ENCODE measurements around the gene FAM90A1.
"Not testable (repeated sequence)": the region's sequence is repeated elsewhere in the genome, so short reads cannot be mapped to it uniquely, and the experiment has no call there.

Gene FAM90A1

DNA sequence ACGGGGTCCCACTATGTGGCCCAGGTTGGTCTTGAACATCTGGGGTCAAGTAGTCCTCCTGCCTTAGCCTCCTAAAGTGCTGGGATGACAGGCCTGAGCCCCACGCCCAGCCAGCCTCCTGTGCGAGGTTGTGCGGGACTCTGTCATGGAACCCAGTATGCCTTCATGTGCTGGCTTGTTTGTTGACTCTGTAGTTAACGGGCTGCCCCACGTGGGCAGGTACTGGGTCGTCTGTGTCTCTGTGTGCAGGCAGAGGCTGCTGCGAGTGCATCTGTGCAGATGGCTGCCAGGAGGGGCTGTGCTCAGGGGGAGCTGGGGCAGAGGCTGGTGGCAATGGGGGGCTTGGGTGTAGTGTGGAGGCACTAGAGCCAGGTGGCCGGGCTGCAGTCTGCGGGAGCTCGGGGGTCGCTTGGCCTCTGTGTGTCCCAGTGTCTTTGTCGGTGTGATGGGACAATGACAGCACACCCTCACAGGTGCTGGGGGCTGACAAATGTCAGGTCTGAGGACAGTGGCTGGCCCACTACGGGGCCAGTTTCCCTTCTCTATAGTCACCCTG, 6.0 kb upstream of the FAM90A1 start:
- not testable (repeated sequence) for DNase-seq

DNA sequence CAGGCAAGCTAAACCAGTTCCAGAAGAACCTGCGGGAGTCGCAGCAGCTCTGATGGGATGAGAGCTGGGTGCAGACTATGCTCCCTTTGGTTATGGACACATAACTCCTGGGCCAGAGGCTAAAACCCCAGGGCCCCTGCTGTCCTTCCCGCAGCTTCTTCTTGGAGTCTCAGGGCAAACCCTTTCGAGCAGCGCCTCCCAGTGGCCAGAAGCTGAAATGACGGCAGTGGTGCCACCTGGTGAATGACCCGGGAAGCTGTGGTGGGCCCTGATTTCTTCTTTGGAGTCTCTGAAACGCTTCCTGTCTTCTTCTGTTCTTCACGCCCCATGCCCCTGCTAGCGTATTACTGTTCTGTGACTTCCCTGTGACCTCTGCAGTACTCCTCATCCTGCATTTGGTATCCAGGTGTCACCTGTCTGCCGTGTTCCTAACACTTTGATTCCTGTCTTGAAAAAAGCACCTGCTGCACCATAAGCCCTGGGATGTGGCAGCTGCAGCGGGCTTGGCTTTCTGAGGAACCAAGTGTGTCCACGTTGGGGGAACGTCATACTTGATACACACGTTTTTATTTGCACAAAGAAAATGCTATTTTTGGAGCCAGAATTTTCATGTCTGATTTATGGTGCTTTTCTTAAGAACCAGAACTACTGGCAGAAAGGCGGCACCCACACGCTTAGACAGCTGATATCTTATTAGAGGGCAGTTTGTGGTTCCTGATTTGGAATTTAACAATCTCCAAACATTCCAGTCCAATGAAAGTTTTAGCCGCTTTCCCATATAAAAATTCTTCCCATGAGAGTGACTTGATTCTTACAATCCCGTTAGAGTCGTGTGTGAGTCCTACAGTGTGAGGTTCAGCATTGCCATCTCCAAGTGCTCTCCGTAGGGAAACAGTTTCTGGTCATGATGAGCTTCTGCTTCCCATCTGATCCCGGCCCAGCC, 4.5 kb upstream of the FAM90A1 start:
- DNase-seq: peak; percentile 63 to 66

DNA sequence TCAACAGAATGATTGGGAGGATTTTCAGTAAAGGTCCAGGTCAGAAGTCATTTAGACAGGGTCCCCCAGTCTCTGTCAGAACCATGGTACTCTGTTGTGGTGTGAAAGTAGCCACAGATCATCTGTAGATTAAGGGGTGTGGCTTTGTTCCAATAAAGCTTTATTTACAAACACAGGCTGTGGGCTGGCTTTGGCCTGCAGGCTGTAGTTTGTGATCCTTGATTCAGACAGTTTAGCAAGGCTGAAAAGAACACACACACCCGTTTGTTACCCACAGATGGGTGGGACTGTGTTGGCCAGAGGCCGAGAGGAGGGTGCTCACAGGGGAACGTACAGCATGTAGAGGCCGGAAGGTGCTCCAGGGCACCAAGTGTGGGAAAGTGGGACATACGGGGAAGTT, 3.6 kb upstream of the FAM90A1 start:
- not testable (repeated sequence) for DNase-seq

DNA sequence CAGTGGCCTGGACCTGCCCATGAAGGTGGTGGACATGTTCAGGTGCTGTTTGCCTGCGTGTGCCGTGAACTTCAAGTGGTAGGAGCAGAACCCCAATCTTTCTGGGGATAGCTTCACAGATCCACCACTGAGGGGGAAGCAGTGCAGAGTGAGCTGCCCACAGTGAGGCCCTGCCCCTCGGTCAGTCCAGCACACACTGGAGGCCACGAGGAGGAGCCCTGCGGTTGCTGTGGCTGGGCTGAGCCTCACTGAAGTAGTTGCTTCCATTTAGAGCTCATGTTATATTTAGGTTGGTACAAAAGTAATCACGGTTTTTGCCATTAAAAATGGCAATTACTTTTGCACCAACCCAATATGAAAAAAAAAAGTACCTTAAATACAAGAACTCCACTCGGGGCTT, 2.1 kb upstream of the FAM90A1 start:
- not testable (repeated sequence) for DNase-seq

DNA sequence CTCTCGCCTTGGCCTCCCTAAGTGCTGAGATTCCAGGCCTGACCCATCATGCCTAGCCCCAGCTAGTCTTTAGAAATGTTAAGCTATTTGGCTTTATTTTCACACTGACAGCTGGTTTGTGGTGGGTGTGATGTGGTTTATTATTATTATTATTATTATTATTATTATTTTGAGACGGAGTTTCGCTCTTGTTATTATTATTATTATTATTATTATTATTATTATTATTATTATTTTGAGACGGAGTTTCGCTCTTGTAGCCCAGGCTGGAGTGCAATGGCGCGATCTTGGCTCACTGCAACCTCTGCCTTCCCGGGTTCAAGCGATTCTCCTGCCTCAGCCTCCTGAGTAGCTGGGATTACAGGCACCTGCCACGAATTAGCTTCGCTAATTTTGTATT, 1.2 kb upstream of the FAM90A1 start:
- not testable (repeated sequence) for DNase-seq

DNA sequence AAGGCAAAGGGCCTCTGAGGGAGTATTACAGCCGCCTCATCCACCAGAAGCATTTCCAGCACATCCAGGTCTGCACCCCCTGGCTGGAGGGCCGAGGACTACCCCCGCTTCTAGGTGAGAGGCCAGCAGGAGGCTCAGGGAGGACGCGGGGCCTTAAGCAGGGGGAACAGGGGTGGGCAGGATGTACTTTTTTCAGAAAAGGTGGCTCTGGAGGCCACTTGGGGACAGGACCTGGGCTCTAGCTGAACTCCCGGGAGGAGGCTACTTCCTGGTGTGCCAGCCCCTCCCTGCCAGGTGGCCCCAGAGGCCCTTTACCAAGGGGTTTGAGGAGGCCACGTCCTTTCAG, 287 bp upstream of the FAM90A1 start:
- not testable (repeated sequence) for DNase-seq

DNA sequence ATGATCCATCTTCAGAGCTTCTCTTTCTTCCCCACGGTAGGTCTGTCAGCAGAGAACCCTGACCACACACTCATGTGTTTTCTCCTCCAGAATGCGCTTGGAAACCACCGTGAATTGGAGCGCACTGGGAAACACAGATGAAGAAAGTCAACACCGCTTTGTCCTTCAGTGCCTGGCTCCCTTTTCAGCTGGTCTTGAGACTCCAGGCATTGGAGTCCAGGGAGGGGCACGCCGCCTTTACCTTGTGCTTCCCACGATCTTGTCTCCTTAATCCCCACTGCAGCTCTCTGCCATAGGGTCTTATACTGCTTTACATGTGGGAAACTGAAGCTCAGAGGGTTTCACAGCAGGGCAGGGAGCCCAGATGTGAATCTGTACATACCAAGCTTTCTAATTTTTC, 1.1 kb downstream of the FAM90A1 start:
- DNase-seq: no peak

DNA sequence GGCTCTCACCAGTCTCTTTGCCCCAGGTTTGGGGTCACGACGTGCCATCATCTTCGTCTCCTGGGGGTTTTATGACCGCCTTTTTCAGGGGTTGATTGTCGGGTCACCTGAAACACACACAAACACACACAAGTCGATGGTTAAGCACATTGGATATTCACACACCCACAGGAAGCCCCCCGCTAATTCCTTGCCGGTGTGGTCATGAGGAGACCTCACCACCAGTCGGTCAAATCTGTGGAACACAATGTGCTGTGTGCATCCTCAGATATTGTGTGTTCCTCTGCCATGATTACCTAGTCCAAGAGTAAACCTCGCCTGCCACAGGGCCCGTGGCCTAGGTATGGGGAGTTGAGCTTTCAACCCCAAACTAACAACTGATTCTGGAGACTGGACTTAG, 2.6 kb downstream of the FAM90A1 start:
- DNase-seq: not testable (repeated sequence)

DNA sequence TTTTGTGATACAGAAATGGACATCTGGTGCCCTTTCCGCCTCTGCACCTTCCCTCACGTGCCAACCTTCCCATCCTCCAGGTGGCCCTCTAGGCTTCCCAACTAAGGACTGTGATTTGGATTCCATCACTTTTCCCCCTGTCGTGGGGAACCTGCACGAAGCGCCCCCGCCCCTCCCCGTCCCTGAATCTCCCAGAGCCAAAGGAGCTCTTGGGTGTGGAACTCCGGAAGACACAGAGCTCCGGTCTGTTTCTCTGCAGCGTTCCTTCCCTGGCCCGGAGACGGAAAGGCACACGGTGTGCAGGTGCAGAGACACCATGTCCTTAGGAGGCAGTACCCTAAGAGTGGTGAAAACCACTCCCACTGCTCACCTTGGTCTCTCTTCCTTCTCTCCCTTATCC, 3.8 kb downstream of the FAM90A1 start:
- not testable (repeated sequence) for DNase-seq

DNA sequence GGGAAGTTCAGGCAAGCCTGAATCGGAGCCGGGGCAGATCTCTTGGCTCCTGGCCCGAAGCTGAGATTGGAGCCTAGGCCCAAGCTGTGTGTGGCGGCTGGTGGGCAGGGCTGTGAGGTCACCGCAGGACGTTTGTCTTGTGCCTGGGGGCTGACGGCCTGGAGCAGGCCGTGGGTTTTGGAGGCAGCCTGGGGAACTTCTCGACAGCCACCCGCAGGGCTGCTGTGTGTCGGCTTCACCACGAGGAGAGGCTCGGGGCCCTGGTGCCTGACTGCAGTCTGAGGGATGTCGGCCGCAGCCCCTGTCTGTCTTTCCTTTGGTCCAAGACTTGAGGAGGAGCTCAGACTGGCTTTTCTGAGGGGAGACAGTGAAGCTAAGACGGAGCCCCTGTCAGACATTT, 5.1 kb downstream of the FAM90A1 start:
- DNase-seq: not testable (repeated sequence)

DNA sequence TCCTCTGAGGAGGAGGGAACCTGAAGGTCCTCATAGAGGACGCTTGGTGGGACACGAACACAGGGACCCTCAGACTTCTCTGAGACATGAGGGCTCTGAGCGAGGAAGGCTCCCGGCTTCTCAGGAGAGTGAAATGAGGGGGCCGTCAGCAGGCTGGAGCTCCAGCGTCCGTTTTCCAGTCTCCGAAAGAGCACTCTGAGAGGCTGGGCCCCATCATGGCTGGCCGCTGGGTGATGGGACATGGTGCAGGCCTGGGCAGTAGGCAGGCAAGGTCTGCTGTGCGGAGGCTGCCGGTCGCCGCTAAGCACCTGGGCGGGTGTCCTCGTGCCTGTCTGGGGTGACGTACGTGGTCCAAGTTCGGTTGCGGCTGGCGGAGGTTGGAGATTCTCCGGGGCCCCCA, 5.6 kb downstream of the FAM90A1 start:
- DNase-seq: not testable (repeated sequence)

DNA sequence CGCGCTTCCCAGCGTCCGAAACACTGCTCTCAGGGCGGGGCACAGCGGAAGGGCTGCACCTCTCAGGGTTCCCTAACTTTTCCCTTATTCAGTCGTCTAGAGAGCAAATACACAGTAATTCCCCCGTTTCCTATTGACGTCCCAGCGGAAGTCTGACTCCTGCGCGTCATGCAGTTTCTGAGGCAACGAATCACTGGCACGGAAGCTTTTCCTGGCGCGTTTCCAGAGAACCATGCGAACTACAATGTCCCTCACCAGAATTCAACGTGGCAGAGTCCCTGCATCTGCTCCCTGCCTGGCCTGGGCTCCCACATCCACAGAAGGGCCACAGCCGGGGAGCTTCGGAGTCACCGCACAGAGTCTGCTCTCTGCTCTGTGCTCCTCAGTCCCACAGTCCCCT, 6.0 kb downstream of the FAM90A1 start:
- DNase-seq: not testable (repeated sequence)

DNA sequence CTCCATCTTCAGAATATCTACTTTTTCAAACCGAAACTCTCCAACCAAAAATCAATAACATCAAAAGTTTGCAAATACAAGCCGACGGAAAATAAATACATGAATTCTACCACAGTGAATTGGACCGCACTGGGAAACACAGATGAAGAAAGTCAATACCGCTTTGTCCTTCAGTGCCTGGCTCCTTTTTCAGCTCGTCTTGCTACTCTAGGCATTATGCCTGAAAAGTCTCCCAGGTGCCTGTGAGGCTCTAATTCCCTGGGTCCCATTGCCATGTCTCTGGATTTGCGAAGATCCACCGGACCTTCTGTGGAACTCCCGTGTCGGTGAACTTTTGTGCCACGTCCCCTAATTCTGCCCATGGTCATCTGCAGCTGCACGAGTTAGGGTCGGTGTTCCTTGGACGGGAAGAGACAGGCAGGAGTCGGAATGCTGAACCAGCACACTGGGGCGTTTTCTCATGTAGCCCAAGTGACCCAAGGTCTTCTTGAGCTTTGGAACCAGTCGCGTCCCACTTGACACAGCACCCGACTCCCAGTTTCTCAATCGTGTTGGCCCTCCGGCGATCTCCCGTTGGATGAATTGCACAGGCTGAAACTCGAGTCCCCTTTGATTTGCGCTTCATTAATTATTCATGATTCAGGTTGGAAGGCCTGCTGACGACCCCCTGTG, 8.6 kb downstream of the FAM90A1 start:
- DNase-seq: not testable (repeated sequence)

DNA sequence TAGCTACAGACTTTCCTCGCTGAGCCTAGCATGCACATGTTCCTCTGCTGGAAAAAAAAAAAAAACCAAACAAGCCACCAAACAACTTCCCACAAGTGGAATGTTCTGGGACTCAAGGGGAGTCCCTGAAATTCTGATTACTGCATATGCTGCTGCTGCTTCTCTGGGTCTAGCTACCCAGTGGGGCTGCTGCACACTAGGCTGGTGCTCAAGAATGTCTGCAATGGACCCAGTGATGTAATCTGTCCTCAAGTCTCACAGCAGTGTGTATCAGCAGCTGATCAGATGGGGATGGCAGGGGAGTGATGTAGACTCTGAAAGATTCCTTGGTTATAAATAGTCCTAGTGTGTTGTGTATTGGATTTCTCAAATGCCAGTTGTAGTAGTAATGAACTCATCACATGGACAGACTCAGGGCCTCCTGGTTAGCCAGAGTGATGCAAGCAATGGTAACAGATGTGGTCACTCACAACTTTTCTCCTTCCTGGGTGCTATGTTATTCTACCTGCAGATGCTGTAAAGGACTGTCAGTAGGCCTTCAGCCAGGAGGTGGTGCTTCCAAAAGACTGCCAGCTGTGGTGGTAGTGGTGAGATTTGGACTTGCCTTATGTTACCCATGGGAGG, 29.6 kb downstream of the FAM90A1 start:
- DNase-seq: not testable (repeated sequence)

DNA sequence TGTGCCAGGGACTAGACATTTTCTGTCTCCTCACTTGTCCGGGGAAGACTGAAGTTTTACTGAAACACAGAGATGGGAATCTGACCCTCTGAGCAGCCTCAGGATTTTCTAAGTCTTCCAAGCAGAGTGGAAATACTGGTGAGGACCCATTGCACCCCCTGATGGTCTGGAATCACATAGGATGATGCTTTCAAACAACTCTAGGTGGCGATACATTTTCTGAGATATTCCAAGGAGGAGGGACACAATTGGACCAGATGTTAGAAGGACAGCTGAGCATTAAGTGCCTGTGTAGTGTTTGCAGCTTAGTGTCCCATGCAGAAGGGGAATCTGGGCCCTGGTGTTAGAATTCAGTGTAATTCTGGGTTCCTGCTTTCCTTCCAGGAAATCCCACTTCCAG, 39.3 kb downstream of the FAM90A1 start:
- not testable (repeated sequence) for DNase-seq

DNA sequence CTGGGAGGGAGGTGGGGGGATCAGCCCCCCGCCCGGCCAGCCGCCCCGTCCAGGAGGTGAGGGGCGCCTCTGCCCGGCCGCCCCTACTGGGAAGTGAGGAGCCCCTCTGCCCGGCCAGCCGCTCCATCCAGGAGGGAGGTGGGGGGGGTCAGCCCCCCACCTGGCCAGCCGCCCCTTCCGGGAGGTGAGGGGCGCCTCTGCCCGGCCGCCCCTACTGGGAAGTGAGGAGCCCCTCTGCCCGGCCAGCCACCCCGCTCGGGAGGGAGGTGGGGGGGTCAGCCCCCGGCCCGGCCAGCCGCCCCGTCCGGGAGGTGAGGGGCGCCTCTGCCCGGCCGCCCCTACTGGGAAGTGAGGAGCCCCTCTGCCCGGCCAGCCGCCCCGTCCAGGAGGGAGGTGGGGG, 43.2 kb downstream of the FAM90A1 start:
- DNase-seq: not testable (repeated sequence)

DNA sequence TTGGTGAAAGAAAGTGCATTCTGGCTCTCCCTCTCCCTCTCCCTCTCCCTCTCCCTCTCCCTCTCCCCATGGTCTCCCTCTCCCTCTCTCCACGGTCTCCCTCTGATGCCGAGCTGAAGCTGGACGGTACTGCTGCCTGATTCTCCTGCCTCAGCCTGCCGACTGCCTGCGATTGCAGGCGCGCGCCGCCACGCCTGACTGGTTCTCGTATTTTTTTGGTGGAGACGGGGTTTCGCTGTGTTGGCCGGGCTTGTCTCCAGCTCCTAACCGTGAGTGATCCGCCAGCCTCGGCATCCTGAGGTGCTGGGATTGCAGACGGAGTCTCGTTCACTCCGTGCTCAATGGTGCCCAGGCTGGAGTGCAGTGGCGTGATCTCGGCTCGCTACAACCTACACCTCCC, 44.1 kb downstream of the FAM90A1 start:
- DNase-seq: not testable (repeated sequence)

DNA sequence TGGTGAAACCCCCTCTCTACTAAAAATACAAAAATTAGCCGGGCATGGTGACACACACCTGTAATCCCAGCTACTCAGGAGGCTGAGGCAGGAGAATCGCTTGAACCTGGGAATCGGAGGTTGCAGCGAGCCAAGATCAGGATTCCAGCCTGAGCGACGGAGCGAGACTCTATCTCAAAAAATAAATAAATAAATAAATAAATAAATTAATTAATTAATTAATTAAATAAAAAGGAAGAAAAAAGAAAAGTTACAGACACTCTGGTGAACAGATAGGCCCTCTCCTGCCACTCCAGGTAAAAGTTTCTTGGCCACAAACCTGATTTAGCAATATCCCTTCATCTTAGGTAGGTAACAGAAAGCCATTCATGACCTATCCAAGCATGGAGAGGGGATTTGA, 44.5 kb downstream of the FAM90A1 start:
- DNase-seq: not testable (repeated sequence)

DNA sequence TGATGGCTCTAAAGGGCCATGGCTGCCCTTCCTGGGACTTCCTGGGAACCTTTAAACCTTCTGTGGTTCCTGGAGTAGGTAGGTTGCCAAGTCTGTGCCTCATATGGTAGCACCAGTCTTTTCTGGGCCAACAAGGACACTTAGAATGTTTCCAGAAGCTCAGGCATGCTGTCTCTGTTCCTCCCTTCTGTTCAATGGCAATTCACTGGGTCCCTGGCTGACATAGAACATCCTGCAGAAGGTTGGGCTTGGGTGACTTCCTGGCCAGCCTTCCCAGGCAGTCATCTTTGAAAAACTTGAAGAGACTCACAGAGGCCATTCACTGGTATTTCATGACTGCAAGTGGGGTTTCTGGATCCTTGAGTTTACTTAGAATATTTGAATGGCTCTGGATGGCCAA, 46.1 kb downstream of the FAM90A1 start:
- DNase-seq: not testable (repeated sequence)

DNA sequence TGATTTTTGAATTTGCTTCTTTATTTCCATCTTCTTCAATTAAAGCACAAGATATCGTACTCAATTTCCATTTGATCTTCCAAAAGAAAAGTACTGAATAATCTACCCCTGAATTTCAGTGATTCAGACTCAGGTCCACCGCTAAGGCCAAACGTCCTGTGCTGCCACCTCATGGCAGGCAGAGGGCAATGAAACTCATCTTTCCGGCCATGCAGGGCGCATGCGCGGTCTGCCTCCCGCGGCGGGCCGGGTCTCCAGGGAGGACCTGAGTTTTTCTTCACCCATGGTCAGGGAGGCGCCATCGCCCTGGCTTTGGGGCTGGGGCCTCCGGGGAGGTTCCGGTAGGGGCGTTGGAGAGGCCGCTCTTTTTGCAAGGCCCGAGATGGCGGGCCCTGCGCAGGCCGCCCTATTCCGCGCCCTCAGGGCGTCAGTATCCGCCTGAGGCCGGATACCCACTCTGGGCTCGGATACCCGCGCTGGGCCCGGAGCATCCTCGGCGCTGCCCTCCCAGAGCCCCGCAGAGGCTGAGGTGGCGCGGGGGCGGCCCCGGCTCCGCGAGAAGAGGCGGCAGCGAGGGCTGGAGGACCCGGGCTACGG, 47.3 kb downstream of the FAM90A1 start:
- peak; percentile 57 to 58 for DNase-seq

DNA sequence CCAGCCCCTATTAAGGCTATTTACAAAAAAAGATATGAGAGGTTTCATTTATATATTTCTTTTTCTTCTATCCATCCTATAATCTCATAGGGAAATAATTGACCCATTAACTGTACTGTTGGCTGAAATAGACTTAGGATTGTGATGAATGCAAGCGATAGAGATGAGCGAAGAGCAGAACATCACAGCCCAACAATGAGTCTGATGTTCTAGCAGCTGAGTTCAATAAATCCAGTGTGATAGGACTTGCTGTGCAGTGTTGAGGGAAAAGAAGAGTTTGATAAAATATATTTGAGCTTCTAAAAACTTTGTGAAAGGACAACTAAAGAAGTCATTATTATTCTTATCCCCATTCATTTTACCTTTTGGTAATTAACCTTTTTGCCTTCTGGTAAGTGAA, 54.5 kb downstream of the FAM90A1 start:
- DNase-seq: not testable (repeated sequence)

All from activated CD4-positive, alpha-beta T cell treated with anti-CD3 and anti-CD28 coated beads, Interleukin-2, amount 50 U/mL, for 4 hours (primary cell).